HG03460 (cell line): ENCODE measurements around the gene FGF21.
"Not testable (repeated sequence)": the region's sequence is repeated elsewhere in the genome, so short reads cannot be mapped to it uniquely, and the experiment has no call there.

Experiments
- ATAC-seq: cut with Tn5 transposase; IDR thresholded peaks from one replicate; pipeline ENCODE4 v1.9.1; 2021; ENCODE audit not compliant: unreplicated experiment

Gene FGF21, protein sequence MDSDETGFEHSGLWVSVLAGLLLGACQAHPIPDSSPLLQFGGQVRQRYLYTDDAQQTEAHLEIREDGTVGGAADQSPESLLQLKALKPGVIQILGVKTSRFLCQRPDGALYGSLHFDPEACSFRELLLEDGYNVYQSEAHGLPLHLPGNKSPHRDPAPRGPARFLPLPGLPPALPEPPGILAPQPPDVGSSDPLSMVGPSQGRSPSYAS

DNA sequence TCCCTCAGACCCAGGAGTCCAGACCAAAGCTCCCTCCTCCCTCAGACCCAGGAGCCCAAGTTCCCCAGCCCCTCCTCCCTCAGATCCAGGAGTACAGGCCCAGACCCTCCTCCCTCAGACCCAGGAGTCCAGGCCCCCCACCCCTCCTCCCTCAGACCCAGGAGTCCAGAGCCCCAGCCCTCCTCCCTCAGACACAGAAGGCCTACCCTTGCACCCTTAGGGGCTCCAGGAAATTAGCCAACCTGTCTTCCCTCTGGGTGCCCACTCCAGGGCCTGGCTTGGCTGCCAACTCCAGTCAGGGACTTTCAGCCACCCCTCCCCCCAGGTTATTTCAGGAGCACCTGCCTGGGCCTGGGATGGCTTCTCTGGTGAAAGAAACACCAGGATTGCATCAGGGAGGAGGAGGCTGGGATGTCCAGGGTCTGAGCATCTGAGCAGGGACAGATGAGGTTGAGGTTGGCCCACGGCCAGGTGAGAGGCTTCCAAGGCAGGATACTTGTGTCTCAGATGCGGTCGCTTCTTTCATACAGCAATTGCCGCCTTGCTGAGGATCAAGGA, at the start of gene FGF21:
Gene FGF21 (plus strand): TSS at position 441 of the 558 bp plus-strand sequence. CDS start 713 bp downstream, outside the sequence.
- ATAC-seq: no peak

DNA sequence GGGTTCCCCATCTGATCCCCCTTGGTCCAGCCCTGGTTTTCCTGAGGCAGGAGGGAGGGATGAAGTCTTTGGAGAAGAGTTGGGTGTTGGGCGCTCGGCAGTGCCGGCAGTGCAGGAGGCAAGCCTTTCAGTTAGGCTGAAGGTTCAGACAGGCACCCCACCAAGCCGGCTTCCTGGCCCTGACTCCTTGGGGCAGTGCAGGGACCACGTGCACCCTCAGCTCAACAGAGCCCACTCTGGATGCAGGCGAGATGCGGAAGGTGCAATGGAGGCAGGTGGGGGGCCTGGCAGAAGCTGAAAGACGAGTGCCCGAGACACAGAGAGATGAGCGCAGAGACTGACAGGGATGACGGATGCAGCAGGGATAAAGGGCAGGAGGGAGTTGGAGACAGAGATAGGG, 46.9 kb upstream of the FGF21 start:
- no peak for ATAC-seq

DNA sequence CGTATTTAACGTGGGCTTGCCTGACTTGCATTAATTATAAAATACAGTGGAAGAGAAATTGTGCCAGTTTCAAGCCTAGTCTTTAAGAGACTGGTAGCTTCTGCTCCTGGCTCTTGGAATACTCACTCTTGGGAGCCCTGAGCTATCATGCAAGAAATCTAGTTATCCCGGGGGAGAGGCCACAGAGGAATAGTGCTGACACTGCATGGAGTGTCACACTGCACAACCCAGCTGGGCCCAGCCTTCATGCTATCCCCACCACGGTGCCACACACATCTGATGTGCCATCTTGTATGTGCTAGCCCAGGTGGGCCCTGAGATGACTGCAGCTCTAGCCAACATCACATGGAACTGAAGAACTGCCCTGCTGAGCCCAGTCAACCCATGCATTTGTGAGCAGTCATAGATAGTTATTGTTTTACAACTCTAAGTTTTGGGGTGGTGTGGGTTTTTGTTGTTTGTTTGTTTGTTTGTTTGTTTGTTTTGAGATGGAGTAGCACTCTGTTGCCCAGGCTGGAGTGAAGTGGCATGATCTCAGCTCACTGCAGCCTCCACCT, 44.1 kb upstream of the FGF21 start:
- ATAC-seq: no peak

DNA sequence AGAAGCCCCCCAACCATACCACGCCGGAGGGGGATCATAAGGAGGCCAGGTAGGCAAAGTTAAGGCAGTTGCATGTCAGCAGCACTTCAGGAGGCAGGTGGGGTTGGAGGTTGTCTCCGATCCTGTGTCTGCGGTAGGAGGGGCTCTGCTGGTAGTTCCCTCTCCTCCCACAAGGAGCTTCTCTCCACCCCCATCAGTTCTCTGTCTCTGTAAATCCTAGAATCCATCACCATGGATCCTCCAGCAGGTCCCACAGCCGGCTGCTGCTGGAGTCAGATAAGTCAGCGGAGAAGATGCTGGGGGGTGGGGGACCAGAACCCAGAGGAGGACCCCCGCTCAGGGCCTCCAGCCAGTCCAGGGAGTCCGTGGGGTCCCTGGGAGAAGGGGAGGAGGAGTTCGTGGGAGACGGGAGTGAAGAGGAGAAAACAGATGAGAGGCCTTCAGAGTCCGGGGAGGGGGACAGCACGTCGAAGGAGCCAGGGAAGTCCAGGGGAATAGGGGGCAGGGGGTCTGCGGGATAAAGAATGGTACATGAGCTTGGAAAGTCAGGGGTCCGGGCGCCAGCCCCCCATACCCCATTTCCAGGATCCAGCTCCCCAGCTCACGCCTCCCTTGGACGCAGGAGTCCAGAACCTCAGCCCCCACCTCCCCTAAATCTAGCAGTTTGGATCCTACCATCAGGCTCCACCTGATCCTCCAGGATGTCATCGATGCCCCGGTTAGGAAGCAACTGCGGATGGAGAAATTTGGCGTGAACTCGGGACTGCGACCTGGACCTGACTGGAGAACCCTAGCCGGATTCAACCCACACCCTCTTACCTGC, 42.1 kb upstream of the FGF21 start:
- ATAC-seq: no peak

DNA sequence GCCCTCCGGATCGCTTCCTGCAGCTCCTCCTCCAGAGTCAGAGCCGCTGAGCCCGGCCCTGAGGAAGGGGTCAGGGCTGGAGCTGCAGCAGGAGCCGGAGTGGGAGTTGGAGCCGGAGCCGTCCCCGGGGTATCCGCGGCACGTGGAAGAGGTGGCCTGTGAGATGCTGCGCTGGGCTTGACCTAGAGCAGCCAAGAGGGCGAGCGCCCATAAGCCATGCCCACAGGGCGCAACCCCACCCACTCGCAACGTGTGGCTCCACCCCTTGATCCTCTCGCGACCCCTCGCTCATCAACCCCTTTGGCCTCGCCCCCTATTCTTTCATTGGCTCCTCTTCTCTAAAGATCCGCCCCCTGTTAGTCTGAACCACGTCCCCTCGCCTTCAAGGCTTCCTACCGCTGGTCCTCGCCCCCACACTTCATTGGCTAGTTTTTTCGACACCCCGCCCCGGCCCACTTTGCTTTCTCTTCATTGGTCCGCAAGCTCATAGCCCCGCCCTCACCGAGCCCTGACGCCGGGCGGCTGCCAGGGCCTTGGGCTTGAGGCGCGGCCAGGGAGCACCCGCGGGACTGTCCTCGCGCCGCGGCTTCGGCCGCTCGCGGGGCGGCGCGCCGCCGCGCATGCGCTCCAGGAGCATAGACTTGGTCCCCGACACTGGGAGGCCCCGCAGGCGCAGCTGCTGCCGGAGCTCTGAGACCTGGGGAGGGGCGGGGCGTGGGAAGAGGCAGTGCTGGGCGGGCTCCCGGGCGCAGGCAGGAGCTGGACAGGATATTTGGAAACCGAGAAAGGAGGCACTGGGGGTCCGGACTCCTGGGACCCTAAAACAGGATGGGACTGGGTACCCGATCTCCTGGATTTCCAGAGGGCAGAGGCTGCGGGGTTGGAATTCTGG, 41.2 kb upstream of the FGF21 start:
- peak; percentile 86 for ATAC-seq

DNA sequence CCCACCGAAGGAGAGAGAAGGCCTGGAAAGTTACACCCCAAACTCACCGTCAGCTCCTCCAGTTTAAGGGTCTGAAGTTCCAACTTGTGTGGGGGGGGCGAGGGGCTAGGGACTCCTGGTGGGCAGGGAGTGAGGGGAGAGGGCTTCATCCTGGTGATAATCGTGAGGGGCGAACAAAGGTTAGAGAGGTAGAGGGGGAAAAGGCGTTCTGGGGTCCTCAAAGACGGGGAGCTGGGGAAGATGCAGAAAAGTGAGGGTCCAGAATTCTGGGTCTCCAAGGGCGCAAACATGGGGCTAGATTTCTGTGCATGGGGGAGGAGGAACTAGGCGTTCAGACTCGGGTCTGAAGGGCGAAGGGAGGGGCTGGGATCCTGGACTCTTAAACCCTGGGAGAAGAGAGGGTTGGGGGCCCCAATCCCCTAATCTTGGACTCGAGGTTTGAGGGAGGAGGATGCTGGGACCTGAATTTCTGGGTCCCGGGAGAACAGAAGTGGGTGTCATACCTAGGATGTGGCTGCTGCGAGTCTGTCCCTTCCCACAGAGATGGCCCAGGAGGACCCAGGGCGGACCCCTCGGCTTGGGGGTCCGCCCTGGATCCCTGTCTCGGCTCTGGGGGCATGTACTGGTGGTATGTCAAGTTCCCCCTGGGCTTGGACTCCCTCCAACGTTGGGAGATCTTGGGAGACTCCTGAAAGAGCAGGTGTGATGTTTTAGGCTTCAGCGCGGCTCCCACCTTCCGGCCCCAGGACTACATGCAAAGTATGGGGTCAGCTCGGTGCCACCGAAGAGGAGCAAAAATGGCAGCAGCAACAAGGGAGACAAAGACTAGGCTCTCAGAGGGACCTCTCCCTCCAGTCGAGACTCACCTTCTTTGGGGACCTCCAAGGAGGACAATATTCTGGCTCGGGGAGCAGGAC, 40.3 kb upstream of the FGF21 start:
- no peak for ATAC-seq

DNA sequence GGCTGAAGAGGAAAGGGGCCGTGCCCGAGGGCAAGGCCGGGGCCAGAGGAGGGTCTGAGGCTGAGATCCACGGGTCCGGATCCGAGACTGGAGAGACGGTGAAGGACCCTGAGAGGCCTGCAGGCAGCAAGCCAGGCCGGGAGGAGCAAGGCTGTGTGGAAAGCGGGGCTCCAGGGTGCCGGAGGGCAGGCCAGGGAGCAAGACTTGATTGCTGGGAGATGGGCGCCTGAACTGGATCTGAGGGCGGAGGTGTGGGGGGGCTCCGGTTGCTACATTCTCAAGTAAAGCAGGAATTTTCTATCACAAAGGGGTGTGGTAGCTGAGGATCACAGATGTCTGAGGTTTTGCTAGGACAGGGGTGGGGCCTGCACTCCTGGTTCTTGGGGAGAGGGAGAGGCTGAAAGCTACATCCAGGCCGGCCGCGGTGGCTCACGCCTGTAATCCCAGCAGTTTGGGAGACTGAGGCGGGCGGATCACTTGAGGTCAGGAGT, 39.6 kb upstream of the FGF21 start:
- no peak for ATAC-seq

DNA sequence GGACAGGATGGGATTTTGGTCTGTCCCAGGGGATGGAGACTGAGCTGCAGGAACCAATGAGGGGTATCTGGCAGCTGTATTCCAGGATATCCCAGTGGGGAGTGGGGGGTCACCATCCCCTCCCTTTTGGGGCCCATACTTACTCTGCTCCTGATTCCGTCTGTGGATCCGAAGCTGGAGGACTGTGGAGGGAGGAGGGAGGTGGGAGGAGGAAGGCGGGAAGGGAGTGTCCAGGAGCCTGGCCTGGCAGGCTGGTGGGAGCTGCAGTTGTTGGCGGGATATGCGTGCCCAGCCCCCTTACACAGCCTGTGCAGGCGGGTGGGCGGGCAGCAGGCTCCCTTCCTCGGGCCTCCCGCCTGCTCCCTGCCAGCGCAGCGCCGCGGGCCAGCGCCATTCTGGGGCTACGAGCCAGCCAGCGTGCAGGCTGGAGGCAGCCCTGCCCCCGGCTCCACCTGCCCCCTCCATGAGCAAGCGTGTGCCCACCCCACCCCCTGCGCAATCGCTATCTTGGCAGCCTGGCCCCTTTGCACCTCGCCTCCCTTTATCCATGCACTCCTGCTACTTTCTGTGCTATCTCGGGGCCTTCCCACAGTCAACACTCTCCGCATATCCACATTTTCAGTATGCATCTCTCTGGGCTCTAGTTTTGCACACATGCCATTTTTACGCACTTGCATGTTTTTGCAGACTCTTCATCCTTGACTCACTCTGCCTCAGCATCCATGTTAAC, 38.6 kb upstream of the FGF21 start:
- no peak for ATAC-seq

DNA sequence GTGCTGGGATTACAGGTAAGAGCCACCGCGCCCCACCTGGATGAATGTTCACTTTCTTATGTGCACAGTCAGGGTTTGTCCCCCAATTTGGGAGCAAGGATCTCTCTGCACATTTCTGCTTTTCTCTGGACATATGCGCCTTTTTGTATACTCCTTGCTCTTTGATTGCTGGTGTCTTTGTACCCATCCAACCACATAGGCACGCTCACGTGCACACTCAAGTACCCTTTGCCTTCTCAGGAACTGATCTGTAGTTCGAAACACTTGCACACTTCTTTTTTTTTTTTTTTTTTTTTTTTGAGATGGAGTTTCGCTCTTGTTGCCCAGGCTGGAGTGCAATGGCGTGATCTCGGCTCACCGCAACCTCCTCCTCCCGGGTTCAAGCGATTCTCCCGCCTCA, 37.2 kb upstream of the FGF21 start:
- not testable (repeated sequence) for ATAC-seq

DNA sequence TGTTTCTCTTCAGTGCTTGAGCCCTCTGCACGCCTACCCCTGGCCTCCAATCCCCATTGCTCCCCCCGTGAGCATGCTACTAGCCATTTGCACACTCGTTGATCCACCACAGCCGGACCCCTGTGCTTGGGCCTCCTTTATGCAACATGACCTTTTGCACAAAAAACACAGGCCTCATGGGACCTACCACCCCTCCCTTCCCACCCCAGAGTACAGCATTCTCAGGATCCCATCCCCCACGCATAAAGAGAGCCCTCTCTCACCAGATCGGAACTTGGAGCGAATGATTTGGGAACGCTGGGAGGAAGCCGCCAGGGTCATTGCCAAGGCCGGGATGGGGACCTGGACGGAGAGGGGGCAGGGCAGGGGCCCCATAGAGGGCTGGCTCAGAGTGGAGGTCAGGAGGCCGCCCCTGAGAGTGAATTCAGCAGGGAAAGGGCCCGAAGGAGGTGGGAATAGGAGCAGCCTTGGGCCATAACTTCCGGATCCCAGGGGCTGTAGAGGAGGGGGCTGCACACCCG, 36.6 kb upstream of the FGF21 start:
- no peak for ATAC-seq

DNA sequence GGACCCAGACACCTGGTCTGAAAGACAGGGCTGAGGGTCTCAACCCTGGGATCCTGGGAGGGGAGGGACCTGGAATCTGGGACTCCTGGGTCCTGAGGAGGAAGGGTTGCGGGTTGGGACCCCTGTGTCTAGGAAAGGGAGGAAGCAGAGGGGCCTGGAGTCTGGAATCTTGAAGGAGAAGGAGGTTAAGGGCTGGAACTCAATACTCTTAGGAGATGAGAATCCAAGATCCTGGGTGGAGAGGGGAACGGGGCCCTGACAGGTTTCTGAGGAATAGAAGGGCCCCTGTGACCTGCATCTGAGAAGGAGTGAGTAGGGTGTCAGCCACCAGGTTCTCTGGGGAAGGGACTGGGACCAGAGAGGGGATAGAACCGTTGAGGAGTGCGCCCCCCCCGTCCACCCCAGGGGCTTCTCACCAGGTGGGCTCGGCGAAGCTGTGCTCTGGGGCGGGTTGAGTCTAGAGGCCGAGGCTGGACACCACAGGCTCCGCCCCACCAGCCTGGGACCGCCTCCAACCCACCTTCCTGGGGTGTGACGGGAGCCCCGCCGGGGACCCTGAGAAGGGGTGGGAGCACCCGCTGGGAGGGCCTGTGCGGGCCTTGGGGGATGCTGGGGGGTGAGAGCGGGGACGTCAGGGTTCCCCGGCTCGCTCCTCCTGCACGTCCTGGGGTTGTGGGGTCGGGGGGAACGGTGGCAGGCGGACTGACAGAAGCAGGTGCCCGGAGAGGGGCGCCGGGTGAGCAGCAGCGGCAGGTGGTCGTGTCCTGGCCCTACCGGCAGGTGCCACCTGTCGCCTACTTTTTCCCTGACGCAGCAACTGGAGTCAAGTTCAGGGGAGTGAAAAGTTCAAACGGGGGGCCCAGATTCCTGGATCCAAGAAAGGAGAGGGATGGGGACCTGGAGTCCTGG, 35.8 kb upstream of the FGF21 start, which contains the start of gene MAMSTR:
Gene MAMSTR (minus strand): TSS at position 463 of the 909 bp plus-strand sequence. CDS start 694 bp downstream, outside the sequence.
- no peak for ATAC-seq

DNA sequence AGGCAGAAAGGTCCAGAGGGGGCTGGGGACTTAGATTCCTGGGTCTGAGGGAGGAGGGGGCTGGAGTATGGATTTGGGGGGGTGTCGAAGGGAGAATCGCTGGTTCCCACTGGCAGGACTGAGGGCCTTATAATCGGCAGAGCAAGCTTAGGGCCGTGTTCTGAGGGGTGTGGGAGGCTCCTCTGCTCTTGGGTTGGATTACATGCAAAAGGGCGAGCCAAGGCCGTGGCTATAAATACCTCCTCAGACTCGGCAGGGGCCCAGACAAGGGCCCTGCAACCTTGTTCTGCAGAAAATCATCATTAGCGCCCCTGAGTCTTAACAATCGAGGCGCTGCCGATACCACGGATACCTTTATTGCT, 35.1 kb upstream of the FGF21 start:
- ATAC-seq: peak; percentile 4

DNA sequence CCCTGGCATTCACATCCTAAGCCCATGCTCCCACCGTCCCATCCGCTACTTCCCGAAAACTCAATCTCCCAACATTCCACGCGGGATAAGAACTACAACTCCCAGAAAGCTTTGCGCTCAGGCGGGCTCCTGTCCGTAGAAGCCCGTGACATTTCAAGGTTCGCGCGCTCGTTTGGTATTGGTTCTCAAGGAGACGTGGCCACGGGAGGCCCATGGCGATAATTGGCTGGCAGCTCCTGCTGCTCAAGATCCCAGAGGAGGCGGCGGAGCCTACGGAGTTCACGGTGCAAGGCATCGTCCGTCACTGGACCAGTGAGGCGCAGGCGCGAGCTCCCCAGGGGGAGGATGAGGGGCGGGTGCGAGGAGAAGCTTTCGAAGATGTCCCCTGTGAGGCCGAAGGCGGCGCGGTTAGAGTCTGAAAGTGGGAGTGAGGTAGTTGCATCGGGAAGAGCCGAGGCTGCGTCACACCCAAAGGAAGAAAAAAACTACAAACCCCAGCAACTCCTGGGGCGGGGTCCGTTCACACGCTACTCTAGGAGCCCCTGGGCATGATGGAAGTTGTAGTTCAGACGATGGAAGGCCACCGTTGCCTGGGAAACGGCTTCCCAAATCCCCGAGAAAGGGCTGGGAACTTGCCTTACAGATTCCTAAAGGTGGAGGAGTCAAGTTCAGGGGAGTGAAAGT, 34.6 kb upstream of the FGF21 start:
- ATAC-seq: peak; percentile 77

DNA sequence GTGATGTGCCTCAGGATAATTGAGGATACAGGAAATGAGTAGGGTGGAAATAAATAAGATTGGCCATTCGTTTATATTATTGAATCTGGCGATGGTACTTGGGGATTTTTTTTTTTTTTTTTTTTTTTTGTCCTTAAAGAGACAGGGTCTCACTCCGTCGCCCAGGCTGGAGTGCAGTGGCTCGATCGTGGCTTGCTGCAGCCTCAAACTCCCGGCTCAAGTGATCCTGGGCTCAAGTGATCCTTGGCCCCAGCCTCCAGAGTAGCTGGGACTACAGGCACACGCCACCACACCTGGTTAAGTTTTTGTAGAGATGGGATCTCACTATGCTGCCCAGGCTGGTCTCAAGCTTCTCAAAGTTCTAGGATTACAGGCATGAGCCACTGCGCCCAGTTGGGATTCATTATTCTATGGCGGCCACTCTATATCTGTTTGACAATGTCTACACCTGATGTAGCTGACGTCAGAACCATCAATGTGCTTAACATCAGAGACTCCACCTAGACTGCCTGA, 33.1 kb upstream of the FGF21 start:
- no peak for ATAC-seq

DNA sequence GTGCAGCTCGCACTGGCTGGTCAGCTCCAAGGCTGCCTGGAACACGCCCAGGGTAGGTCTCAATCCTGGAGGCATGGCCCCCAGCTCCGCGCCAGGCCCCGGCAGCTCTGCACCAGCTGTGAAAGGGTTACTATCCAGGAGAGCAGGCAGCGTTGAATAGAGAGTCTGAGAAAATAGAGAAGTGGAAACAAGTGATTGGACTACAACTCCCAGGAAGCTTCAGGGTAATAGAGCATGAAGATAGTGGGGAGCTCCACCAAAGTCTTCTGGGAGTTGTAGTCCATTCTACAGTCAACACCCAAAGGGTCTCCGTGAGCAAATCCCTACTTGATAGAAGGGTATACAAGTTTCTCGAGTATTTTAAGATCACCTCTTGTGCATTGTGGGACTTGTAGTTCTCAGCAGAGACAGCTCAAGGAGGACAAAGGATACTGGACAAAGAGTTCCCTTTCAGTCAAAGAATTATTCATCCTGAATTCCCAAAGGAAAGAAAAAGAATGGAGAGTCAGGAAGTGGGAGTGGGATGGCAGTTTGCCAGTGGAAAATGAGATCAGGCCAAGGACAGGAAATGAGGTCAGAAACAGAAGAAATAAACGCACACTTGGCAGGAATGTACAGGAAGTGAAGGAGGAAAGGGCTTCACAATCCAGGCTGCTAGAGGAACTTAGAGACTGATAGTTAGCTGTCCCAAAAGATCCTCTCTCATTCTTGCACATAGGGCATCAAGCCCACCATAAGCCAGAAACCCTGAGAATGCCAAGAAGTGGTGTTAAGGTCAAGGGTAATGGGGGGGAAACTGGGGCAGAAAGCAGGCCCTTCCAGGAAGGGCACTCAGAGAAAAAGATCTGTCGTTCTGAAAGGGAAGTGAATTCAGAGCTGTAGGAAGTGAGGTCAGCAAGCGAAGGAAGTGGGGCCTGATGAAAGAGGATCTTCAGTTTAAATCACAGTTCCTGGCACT, 30.2 kb upstream of the FGF21 start:
- no peak for ATAC-seq

DNA sequence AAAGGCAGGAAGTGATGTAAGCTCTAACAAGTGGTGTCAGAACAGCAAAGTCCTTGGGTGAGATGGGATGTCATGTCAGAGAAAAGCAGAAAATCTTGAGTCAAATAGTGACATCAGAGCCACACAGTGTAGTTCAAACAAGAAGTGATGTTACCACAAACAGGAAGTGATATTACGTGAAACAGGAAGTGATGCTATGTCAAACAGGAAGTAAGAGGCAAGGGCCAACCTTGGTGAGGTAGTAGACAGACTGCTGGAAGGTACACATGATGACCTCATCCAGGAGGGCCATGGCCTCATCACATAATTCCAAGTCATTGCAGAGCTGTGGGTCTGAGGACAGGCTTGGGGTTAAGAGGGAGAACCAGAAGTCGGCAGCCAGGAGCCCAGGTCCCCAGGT, 28.8 kb upstream of the FGF21 start:
- no peak for ATAC-seq
